Measurements from ENCODE around the gene METTL9. TPM values are rescaled to one million over a fixed set of nuclear protein-coding genes. Genes with fewer than 3 reads are reported as not detected.
"Not testable (repeated sequence)": the region's sequence is repeated elsewhere in the genome, so short reads cannot be mapped to it uniquely, and the experiment has no call there.

The METTL9 gene
- total and polyA plus RNA-seq, 4 donors, result 9.3 to 57.3 (median 17.2) TPM

DNA sequence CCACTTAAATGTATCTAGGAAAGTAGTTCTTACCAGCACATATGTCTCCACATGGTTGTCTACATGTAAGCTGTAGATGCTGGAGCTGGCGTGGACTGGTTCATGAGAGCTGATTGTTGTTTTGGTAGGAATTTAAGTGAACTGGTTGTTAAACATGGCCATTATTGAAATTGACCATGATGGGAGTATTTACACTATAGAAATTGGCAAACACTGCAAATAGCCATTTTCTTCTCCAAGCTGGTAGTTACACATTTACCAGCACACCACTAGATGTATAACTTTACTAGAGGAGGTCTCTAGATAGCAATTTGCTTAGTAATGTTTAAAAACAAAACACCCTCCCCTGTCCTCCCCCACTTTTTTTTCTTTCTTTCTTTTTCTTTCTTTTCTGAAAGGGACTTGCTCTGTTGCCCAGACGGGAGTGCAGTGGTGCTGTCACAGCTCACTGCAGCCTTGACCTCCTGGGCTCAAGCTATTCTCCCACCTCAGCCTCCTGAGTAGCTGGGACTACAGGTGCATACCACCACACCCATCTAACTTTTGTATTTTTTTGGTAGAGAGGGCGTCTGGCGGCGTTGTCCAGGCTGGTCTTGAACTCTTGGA lies 28.8 kb downstream of the METTL9 start:
- H3K4me1 ChIP-seq (ENCODE audit: control insufficient read depth in 4 of 4, insufficient read depth in 4 of 4, low read length in 3 of 4), result peaks cover 0 to 7% (median 3%) of the 10 kb centered on the region in 4 donors
- no peaks in the 10 kb centered on the region for H3K27me3 ChIP-seq (ENCODE audit: control insufficient read depth in 4 of 4, insufficient read depth in 4 of 4, low read length in 3 of 4)
- no peak for DNase-seq (ENCODE audit: low spot score)
- H3K9me3 ChIP-seq (ENCODE audit: control insufficient read depth in 4 of 4, low read length in 3 of 4), result no peaks in the 10 kb centered on the region
- TF ChIP-seq, protein P1, sequence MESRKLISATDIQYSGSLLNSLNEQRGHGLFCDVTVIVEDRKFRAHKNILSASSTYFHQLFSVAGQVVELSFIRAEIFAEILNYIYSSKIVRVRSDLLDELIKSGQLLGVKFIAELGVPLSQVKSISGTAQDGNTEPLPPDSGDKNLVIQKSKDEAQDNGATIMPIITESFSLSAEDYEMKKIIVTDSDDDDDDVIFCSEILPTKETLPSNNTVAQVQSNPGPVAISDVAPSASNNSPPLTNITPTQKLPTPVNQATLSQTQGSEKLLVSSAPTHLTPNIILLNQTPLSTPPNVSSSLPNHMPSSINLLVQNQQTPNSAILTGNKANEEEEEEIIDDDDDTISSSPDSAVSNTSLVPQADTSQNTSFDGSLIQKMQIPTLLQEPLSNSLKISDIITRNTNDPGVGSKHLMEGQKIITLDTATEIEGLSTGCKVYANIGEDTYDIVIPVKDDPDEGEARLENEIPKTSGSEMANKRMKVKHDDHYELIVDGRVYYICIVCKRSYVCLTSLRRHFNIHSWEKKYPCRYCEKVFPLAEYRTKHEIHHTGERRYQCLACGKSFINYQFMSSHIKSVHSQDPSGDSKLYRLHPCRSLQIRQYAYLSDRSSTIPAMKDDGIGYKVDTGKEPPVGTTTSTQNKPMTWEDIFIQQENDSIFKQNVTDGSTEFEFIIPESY (IDR thresholded peaks at IDR 0.05), result no peak
- TF ChIP-seq HNF4A (conservative IDR thresholded peaks at IDR 0.05), result no peak
- no peak for TF ChIP-seq EGR1 (IDR thresholded peaks at IDR 0.05; ENCODE audit: low read depth in 2 of 2)
- no peak for TF ChIP-seq GABPA (IDR thresholded peaks at IDR 0.05 in 1 of 2, conservative IDR thresholded peaks at IDR 0.05 in 1 of 2)
- no peak for TF ChIP-seq HNF4G (IDR thresholded peaks at IDR 0.05)
- TF ChIP-seq, protein P2, sequence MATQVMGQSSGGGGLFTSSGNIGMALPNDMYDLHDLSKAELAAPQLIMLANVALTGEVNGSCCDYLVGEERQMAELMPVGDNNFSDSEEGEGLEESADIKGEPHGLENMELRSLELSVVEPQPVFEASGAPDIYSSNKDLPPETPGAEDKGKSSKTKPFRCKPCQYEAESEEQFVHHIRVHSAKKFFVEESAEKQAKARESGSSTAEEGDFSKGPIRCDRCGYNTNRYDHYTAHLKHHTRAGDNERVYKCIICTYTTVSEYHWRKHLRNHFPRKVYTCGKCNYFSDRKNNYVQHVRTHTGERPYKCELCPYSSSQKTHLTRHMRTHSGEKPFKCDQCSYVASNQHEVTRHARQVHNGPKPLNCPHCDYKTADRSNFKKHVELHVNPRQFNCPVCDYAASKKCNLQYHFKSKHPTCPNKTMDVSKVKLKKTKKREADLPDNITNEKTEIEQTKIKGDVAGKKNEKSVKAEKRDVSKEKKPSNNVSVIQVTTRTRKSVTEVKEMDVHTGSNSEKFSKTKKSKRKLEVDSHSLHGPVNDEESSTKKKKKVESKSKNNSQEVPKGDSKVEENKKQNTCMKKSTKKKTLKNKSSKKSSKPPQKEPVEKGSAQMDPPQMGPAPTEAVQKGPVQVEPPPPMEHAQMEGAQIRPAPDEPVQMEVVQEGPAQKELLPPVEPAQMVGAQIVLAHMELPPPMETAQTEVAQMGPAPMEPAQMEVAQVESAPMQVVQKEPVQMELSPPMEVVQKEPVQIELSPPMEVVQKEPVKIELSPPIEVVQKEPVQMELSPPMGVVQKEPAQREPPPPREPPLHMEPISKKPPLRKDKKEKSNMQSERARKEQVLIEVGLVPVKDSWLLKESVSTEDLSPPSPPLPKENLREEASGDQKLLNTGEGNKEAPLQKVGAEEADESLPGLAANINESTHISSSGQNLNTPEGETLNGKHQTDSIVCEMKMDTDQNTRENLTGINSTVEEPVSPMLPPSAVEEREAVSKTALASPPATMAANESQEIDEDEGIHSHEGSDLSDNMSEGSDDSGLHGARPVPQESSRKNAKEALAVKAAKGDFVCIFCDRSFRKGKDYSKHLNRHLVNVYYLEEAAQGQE (IDR thresholded peaks at IDR 0.05), result no peak
- TF ChIP-seq, protein P3, sequence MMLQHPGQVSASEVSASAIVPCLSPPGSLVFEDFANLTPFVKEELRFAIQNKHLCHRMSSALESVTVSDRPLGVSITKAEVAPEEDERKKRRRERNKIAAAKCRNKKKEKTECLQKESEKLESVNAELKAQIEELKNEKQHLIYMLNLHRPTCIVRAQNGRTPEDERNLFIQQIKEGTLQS (IDR thresholded peaks at IDR 0.05), result no peak
- TF ChIP-seq FOXA2 (IDR thresholded peaks at IDR 0.05), result no peak
- TF ChIP-seq, protein P4, sequence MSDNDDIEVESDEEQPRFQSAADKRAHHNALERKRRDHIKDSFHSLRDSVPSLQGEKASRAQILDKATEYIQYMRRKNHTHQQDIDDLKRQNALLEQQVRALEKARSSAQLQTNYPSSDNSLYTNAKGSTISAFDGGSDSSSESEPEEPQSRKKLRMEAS (IDR thresholded peaks at IDR 0.05), result no peak
- no peak for TF ChIP-seq NR2F2 (IDR thresholded peaks at IDR 0.05)
- no peak for TF ChIP-seq FOXA1 (IDR thresholded peaks at IDR 0.05)
- no peak for TF ChIP-seq RXRA (IDR thresholded peaks at IDR 0.05)
- TF ChIP-seq, protein P5, sequence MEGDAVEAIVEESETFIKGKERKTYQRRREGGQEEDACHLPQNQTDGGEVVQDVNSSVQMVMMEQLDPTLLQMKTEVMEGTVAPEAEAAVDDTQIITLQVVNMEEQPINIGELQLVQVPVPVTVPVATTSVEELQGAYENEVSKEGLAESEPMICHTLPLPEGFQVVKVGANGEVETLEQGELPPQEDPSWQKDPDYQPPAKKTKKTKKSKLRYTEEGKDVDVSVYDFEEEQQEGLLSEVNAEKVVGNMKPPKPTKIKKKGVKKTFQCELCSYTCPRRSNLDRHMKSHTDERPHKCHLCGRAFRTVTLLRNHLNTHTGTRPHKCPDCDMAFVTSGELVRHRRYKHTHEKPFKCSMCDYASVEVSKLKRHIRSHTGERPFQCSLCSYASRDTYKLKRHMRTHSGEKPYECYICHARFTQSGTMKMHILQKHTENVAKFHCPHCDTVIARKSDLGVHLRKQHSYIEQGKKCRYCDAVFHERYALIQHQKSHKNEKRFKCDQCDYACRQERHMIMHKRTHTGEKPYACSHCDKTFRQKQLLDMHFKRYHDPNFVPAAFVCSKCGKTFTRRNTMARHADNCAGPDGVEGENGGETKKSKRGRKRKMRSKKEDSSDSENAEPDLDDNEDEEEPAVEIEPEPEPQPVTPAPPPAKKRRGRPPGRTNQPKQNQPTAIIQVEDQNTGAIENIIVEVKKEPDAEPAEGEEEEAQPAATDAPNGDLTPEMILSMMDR (IDR thresholded peaks at IDR 0.05; ENCODE audit: low read depth, low read length, missing input control), result no peak
- H3K4me3 ChIP-seq (ENCODE audit: low read depth in 1 of 3, low read length in 3 of 3), result no peak overlapping the region
- peaks cover 2 to 13% (median 9%) of the 10 kb centered on the region in 4 donors for H3K36me3 ChIP-seq (ENCODE audit: control insufficient read depth in 4 of 4, insufficient read depth in 3 of 4, low read depth in 1 of 4, low read length in 3 of 4)
- no peak overlapping the region for H3K9ac ChIP-seq (ENCODE audit: low read depth in 1 of 2, low read length in 2 of 2)
- H3K27ac ChIP-seq (ENCODE audit: low read depth in 1 of 2, low read length in 2 of 2), result no peak overlapping the region
- 98% methylated on average over 5 of the region's 5 CpGs for WGBS

DNA sequence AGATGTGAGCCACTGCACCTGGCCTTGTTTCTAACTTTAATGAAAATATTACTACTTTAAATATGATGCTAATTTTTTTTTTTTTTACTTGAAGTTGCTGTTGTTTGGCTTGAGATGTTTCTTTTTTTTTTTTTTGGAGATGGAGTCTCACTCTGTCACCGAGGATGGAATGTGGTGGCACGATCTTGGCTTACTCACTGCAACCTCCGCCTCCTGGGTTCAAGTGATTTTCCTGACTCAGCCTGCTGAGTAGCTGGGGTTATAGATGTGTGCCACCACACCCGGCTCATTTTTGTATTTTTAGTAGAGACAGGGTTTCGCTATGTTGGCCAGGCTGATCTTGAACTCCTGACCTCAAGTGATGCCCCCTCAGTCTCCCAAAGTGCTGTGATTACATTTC lies 29.4 kb downstream of the METTL9 start:
- peaks cover 2 to 13% (median 9%) of the 10 kb centered on the region in 4 donors for H3K36me3 ChIP-seq (ENCODE audit: control insufficient read depth in 4 of 4, insufficient read depth in 3 of 4, low read depth in 1 of 4, low read length in 3 of 4)
- WGBS, result 96% methylated on average over 5 of the region's 5 CpGs
- H3K27ac ChIP-seq (ENCODE audit: low read depth in 1 of 2, low read length in 2 of 2), result no peak overlapping the region
- peaks cover 0 to 7% (median 3%) of the 10 kb centered on the region in 4 donors for H3K4me1 ChIP-seq (ENCODE audit: control insufficient read depth in 4 of 4, insufficient read depth in 4 of 4, low read length in 3 of 4)
- no peaks in the 10 kb centered on the region for H3K27me3 ChIP-seq (ENCODE audit: control insufficient read depth in 4 of 4, insufficient read depth in 4 of 4, low read length in 3 of 4)
- no peak overlapping the region for H3K9ac ChIP-seq (ENCODE audit: low read depth in 1 of 2, low read length in 2 of 2)
- no peaks in the 10 kb centered on the region for H3K9me3 ChIP-seq (ENCODE audit: control insufficient read depth in 4 of 4, low read length in 3 of 4)
- DNase-seq (ENCODE audit: low spot score), result no peak
- TF ChIP-seq, protein P4 (IDR thresholded peaks at IDR 0.05), result no peak
- TF ChIP-seq, protein P3 (IDR thresholded peaks at IDR 0.05), result no peak
- TF ChIP-seq SP1 (IDR thresholded peaks at IDR 0.05), result no peak
- TF ChIP-seq HNF4G (IDR thresholded peaks at IDR 0.05), result no peak
- TF ChIP-seq NR2F2 (IDR thresholded peaks at IDR 0.05), result no peak
- no peak for TF ChIP-seq JUND (IDR thresholded peaks at IDR 0.05)
- TF ChIP-seq HNF4A (conservative IDR thresholded peaks at IDR 0.05), result no peak
- no peak for TF ChIP-seq TAF1 (conservative IDR thresholded peaks at IDR 0.05)
- no peak for TF ChIP-seq RAD21 (IDR thresholded peaks at IDR 0.05)
- no peak for TF ChIP-seq EGR1 (IDR thresholded peaks at IDR 0.05; ENCODE audit: low read depth in 2 of 2)
- H3K4me3 ChIP-seq (ENCODE audit: low read depth in 1 of 3, low read length in 3 of 3), result no peak overlapping the region

DNA sequence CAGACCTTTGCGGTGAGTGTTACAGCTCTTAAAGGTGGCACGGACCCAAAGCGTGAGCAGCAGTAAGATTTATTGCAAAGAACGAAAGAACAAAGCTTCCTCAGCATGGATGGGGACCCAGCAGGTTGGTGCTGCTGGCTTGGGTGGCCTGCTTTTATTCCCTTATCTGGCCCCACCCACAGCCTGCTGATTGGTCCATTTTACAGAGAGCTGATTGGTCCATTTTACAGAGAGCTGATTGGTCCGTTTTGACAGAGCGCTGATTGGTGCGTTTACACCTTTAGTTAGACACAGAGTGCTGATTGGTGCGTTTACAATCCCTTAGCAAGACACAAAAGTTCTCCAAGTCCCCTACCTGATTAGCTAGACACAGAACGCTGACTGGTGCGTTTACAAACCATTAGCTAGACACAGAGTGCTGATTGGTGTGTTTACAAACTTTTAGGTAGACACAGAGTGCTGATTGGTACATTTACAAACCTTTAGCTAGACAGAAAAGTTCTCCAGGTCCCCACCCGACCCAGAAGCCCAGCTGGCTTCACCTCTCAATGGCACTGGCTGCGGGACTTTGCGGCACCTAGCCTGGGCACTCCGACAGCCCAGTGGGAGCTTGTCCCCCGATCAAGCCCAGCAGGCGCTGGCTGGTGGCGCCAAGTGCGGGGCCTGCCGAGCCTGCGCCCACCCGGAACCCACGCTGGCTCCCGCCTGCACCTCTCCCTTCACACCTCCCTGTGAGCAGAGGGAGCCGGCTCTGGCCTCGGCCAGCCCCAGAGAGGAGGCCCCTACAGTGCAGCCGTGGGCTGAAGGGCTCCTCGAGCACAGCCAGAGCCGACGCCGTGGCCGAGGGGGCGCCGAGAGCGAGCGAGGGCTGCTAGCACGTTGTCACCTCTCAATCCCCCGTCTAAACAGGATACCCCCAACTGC lies 30.5 kb downstream of the METTL9 start:
- DNase-seq (ENCODE audit: low spot score), result not testable (repeated sequence)
- peaks cover under 1 to 12% (median 8%) of the 10 kb centered on the region in 4 donors for H3K36me3 ChIP-seq (ENCODE audit: control insufficient read depth in 4 of 4, insufficient read depth in 3 of 4, low read depth in 1 of 4, low read length in 3 of 4)

More for the DNA sequence above, 30.5 kb downstream of the METTL9 start:
- WGBS, result 98% methylated on average over 37 of the region's 37 CpGs
- not testable (repeated sequence) for H3K9ac ChIP-seq (ENCODE audit: low read depth in 1 of 2, low read length in 2 of 2); H3K4me3 ChIP-seq (ENCODE audit: low read depth in 1 of 3, low read length in 3 of 3); H3K9me3 ChIP-seq (ENCODE audit: control insufficient read depth in 4 of 4, low read length in 3 of 4); H3K27me3 ChIP-seq (ENCODE audit: control insufficient read depth in 4 of 4, insufficient read depth in 4 of 4, low read length in 3 of 4); H3K27ac ChIP-seq (ENCODE audit: low read depth in 1 of 2, low read length in 2 of 2); H3K4me1 ChIP-seq (ENCODE audit: control insufficient read depth in 4 of 4, insufficient read depth in 4 of 4, low read length in 3 of 4)
